HG02870 (cell line): Measurements from ENCODE around the gene DCLK2.

Source experiments
- ATAC-seq: cut with Tn5 transposase; IDR thresholded peaks from one replicate; pipeline ENCODE4 v1.9.1; 2021; ENCODE audit warnings: mild to moderate bottlenecking, moderate library complexity; ENCODE audit not compliant: unreplicated experiment

The DCLK2 gene

GRCh38 chr4:150068300-150068960, 9.8 kb upstream of the DCLK2 start:
- ATAC-seq: no peak

- ATAC-seq: no peak
These were observed 8.9 kb upstream of the DCLK2 start for GRCh38 chr4:150069353-150069752.

- ATAC-seq: no peak
These were observed 7.6 kb upstream of the DCLK2 start for GRCh38 chr4:150070464-150071170.

- no peak for ATAC-seq
These were observed 5.8 kb upstream of the DCLK2 start for GRCh38 chr4:150072471-150072870.

GRCh38 chr4:150072906-150073714, 5.1 kb upstream of the DCLK2 start:
- no peak for ATAC-seq

- no peak for ATAC-seq
These were observed 4.2 kb upstream of the DCLK2 start for GRCh38 chr4:150074064-150074463.

GRCh38 chr4:150078579-150079080, 385 bp downstream of the DCLK2 start:
- ATAC-seq: no peak

- no peak for ATAC-seq
These were observed 886 bp downstream of the DCLK2 start for GRCh38 chr4:150079081-150079581.

- no peak for ATAC-seq
These were observed 2.1 kb downstream of the DCLK2 start for GRCh38 chr4:150080337-150080736.

- no peak for ATAC-seq
These were observed 2.6 kb downstream of the DCLK2 start for GRCh38 chr4:150080875-150081274.

GRCh38 chr4:150082241-150082640, 4.0 kb downstream of the DCLK2 start:
- peak; percentile 68 for ATAC-seq

- no peak for ATAC-seq
These were observed 8.8 kb downstream of the DCLK2 start for GRCh38 chr4:150087006-150087405.

GRCh38 chr4:150089732-150090131, 11.5 kb downstream of the DCLK2 start:
- ATAC-seq: no peak

- ATAC-seq: no peak
These were observed 12.6 kb downstream of the DCLK2 start for GRCh38 chr4:150090836-150091235.

GRCh38 chr4:150094676-150095075, 16.4 kb downstream of the DCLK2 start:
- no peak for ATAC-seq

GRCh38 chr4:150096625-150097024, 18.4 kb downstream of the DCLK2 start:
- ATAC-seq: no peak

GRCh38 chr4:150098214-150098613, 20.0 kb downstream of the DCLK2 start:
- ATAC-seq: peak; percentile 49

GRCh38 chr4:150104404-150105027, 26.3 kb downstream of the DCLK2 start:
- no peak for ATAC-seq

- no peak for ATAC-seq
These were observed 28.6 kb downstream of the DCLK2 start for GRCh38 chr4:150106886-150107285.

GRCh38 chr4:150108691-150109090, 30.4 kb downstream of the DCLK2 start:
- ATAC-seq: no peak

- no peak for ATAC-seq
These were observed 36.4 kb downstream of the DCLK2 start for GRCh38 chr4:150114641-150115040.
